T-helper 22 cell (primary cell): ENCODE measurements around the gene INSRR.

Source experiments
- DNase-seq: peaks from one replicate; pipeline ENCODE4 v3.0.0-alpha.2; 2020; ENCODE audit warnings: low read depth

Gene INSRR

DNA sequence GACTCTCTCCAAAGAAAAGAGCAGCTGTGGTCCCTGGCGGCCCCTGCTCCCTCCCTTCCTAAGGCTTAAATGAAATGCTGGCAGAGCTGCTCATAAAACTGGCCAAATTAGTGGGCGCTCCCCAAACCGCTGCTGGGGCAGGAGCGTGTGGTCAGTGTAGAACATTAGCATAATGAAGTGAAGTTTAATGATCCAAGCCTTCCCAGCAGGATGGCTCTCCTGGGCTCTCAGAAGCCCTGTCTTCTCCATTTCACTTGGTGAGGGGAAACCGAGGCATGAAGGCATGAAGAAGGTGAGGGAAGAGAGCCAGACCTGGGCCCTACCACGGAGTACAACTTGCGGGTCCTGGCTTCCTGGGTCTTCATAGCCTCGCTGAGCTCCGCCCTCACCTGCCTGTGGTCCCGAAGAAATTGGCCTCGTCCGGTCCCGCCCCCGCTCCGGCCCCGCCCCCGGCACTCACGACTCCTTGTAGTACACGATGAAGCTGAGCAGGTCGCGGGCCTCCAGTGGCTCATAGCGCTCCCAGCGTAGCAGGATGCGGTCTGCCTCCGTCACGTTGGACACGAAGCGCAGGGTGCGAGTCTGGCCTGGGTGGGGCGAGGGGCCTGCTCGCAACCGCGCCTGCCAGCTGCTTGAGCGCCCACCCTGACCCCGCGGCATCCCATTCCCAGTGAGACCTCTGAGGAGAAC is 10.3 kb downstream of the INSRR start:
- DNase-seq: peak; percentile 48

DNA sequence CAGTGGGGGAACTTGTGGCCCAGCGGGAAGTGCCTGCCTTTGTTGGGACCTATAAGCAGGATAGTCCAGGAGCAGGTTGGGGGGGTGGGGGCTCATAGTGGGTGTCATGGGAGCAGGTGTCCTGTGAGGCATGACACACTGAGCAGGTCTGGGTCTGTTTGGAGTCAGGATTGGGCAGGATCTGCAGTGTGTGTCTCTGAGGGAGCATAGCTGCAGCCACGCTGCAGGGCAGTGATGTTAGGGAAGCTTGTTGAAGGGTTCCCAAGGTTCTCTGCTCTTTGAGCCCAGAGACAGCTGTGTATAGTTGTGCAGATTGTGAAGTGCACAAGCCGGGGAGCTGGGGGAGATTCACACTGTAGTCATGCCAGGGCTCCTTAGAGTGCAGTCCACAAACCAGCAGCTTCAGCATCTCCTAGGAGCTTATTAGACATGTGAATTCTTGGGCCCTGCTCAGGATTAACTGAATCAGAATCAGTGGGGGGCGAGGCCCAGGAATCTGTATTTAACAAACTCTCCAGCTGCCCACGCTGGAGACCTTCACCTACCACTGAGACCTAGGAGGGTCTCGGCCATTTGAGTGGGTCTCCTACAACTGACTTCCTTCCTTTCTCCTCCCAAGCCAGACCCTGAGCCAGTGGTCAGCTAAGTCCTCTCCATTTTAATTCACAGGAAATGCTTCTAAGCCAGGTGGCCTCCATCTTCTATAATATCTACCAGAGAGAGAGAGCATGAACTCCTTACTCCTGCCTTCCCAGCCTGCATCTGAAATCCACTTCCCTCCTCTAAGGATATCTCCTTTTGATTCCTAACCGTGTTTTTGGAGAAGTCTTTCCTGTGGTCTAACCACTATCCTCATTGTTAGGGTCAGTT is 11.1 kb downstream of the INSRR start:
- no peak for DNase-seq

DNA sequence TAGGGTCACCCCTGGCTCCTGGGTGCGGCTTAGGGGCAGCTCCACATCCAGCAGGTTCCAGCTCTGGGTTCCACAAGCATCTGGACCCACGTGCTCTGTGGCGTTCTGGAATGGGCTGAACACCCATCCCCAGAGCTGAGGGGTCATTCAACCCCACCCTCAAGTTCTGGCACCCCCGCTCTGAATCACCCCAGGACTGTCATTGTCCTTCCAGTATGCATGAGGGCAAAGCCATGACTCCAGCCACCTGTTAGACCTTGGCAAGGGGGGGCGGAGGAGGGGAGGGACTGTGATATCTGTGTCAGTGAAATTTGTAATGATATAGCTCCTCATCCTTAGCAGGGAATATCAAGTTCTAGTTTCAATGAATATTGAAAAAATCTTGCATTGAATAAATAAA is 12.3 kb downstream of the INSRR start:
- no peak for DNase-seq

DNA sequence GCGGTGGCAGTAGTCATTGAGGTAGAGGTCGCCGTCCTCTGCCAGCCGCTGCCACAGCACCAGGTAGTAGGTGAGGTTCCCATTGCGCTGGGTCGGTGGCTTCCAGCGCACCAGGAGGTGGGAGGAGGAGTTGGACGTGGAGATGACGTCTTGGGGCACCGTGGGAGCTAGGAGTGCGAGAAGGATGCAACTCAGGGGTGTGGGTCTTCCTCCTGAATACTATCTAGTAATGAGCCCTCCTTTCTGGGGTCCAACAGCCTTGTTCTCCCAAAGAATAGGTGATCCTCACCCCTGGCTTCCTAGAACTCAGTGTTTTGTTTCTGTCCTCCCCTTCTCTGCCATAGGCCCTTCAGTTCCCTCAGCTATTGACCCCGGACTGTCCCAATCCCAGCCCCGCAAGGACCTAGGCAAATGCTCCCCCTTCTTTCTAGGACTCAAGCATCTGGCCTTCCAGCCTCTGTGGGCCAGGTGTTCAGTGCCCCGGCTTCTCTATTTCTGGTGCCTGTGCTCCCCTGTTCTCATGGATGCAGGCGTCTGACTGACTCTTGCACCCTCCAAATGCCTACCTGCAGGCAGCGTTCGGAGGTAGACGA is 12.9 kb downstream of the INSRR start:
- no peak for DNase-seq

DNA sequence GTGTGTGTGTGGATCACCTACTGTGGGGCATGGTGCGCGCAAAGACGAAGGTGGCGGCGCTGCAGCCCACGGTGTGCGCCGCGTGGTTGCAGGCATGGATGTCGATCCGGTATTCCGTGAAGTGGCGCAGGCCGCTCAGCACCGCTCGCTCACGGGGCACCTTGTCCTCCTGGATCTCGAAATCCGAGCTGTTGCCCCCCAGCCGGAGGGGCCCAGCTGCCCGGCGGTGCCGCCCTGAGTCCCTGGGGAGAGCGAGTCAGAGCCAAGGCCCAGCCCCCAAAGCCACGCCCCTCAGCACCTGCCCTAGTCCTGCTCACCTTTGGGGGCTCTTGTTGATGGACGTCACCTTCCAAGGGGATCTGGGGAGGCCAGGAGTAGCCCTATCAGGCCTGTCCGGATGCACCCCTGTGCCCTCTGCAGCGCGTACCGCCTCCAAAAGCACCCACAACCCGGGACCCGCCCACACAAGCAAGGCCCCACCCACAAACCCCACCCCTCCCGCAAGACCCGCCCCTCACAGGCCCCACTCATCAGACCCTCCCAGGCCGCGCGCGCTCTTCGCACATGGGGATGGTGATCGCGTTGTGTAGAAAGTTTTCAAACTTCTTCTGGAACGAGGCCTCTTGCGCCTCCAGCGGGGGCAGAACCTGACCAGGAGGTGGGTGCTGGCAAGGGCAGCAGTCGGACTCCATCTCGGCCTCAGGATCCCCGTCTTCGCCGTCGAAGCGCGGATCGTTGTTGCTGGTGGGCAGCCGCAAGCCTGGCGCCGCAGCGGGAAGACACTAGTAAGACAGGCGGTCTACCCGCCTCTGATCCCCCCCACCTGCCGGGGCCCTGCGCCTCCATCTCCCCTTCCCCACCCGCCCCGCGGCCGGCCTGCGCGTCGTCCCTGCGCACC is 13.6 kb downstream of the INSRR start:
- no peak for DNase-seq

DNA sequence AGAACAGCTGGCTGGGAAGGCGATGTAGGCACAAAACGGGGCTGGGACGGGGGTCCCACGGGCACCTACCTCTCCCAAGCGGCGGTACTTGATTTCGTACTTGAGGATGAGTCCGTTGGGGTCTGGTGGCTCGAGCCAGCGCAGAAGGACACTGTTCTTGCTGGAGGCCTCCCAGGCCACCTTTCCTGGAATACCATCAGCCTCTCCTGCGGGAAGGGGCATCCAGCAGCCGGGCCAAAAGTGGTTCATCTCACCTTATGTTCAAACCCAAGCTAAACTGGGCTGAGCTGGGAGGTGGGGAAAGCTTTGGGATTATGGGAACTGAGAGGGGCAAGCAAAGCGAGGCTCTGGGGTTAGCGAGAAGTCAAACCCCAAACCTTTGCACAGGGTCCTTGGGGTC is 14.3 kb downstream of the INSRR start:
- no peak for DNase-seq

DNA sequence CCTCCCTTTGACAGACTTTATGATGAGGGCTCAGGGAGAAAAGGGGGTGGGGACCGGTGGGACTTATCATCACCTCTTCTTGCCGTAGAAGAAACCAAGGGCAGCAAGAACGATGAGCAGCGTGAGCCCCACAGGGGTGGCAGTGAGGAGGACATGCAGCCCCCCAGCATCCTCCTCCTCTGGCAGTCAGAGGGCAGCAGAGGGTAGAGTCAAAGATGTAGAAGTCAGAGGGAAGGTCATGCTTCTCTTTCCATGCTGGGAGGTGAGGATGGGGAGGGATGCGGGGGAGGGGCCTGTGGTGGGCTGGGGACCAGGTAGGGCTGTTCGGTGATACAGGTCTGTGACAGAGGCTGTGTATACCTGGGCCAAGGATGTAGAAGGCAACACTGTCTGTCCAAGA is 14.8 kb downstream of the INSRR start:
- no peak for DNase-seq

DNA sequence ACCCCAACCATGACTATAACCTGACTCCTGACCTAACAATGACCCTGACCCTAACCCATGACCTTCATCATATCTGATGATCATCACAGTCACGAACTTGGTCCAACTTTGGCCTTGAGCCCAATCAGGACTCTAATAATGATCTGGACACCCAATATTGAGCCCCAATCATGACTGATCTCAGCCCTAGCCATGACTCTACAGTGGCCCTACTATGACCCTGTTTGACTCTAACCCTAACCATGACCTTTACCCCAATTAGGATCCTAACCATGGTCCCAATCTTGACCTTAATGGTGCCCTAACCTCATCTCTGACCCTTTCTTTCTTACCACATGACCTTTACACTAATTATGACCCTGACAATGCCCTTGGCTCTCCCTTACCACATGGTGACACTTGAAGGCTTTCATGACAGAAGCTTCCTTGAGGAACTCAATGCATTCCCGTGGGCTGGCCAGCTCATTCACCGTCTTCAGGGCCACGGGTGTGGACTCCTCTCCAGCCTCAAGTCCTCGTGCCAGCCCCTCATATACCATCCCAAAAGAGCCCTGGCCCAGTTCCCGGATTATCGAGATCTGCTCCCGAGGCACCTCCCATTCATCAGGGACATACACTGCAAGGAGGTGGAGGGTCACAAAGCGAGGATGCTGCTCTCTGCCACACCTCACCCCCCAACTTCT is 16.2 kb downstream of the INSRR start:
- DNase-seq: no peak

DNA sequence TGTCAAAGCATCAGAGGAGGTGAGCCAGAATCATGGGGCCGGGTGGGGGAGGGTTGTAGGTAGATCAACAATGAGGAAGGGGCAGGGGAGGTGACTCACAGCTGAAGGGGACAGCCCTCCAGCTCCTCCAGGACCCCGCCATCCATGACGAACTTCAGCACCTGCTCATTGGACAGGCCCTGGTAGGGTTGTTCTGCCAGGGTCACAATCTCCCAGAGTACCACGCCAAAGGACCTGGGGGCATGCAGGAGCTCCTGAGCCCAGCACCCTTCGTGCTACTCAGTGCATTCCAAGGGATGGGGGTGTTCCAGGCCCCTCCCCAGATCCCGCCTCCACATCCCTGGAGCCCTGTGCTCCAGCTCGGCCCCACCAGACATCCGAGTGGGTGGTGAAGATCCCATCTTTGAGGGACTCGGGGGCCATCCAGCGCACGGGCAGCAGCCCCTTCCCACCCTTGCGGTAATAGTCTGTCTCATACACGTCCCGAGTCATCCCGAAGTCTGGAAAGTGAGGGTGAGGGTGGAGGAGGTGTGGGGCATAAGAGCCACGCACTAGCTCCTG is 17.5 kb downstream of the INSRR start:
- DNase-seq: no peak

DNA sequence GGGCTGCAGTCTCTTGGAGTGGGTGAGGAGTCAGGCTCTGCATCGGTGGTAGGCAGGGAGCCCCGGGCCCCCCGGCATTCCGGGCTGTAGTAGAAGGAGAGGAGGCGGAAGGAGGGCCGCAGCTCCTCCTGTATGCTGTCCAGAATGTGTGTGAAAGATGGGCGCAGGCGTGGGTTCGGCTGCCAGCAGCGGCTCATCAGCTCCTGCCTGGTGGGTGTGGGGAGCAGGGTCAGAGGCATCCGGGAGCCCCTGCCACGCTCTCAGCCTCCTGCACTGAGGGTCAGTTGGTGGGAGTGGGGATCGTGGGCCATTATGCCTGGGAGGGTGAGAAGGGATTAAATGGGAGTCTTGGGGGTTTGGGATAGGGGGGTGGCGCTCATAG is 18.0 kb downstream of the INSRR start:
- no peak for DNase-seq

DNA sequence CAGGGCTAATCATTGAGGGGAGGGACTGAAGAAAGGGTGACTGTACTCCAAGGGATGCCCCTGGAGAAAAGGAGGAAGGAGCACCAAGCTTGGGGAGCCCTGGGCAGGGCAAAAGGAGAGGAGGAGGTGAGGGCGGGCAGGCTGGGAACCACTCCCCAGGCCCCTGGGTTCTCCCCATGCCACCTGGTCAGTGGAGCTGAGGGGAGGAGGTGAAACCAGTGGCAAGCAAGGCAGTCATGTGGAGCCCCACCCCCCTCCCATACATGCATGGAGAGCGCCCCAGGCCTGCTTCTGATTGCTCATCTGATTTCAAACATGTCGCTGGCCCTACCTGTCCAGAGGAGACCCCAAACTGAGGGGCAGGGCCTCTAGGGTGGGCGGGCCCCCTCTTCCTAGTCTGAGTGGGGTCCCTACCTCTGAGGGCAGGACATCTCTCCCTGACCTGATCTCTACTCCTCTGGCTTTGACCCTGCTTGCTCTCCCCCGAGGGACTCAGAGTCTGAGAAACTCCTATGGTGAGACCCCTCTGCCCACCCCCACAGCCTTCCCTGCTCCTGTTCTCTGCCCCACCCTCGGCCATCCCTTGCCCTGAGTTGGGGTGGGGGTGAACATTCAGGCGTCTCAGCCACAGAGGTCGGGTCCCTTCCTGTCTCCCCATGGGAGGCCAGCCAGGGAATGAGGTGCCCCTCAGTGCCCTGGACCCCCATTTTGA is 18.6 kb downstream of the INSRR start:
- no peak for DNase-seq

DNA sequence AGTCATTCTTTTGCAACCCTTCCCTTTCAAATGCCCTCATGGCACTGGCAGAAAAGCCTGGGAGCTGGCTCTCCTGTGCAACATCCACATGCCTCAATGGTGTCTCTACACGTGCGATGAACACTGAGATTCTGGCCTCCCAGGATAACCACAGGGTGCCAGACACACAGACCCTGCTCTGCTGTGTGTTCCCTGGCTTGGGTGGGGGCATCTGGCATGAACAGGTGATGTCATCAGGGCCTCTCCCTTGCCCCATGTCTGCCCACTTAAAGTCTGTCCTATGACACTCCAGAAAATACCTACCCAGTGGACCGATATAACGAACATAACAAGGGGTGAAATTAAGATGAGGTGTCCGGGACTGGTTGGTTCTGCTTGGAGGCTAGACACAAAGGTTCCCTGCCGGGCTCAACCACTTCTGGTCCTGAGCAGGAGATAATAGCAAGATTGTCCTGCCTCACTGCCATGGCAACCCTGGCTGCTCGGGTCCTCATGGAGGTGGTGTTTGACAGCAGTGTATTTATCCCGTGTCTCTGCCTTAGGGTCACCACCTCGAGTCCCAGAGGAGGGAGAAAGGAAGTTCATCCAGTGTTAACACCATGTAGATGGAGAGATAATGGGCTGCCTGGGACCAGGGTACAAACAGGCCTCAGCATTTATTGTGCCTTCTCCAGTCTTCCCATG is 19.3 kb downstream of the INSRR start:
- no peak for DNase-seq

DNA sequence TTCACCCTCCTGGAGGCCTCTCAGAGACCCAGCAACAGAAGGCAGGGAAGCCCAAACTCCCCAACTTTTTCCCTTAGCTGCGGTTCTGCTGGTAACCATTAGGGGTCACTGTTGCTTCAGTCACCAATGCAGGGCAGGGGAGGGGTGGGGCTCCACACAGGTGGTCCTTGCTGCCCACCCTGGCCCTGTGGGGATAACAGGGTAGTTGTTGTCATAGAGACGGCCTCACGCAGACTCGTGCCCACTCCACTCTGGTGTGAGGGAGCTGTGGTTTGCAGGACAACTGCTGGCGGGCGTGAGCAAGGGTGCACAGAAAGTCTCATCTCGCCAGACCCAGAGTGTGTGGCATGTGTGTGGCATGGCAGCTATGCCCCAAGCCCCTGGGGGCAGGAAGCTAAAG is 19.9 kb downstream of the INSRR start:
- no peak for DNase-seq

DNA sequence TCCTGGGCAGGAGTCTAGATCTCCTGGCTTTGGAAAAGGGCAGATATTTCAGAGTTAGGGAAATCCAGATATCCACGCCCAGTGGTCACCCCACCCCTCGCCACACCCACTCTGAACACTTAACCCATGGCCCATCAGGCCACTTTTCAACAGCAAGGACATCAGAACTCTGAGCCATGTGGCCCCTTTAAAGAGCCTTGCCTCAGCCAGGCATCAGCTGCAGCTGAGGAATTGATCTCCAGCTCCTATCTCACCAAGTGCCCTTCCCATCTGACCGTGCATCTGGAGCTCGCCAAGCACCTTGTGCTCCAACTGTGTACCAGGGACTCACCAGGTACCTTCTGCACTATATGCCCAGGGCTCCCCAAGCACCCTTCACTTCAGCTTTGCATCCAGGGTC is 22.0 kb downstream of the INSRR start:
- DNase-seq: no peak

DNA sequence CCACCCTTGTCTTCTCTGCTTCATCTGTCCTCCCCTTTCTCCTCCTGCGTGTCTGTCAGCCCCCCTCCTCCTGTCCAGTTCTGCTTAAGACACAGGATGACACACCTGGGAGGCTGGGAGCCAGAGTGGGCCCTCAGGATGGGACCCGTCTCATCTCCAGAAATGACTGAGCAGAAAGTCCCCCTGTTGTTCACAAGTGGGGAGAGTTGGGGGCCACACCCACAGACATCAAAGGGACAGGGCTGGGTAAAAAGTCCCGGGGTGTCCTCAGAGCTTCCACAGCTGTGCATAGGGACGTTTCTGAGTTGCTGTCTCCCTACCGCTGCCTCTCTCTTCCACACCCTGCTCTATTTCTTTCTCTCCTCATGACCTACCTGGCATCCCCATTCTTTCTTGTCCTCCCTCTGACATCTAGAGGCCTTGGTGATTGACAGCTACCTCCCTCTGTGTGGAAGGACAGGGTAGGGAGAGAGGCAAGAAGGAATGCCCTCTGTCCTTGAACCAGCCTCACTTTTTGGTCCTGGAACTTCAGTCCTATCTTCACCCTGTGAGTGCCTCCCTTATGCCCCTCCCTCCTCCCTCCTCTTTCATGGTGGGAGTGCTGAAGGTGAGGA is 22.8 kb downstream of the INSRR start:
- DNase-seq: no peak

DNA sequence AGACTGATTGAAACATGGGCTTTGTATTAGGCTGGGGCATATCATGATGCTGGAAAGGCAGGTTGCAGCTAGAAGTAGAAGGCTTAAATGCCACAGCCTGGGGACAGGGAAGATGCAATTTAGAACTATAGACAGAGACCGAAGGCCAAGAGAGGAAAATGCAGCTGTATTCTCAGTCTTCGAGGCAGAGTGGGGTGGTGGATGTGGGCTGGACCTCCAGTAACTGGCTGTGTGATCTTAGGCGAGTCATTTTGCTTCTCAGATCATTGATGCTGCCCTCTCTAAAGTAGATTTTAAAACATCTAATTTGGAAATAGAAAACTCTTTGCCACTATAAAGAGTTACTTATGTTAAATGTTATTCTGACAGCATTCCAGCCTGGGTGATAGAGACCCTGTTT is 24.6 kb downstream of the INSRR start:
- no peak for DNase-seq

DNA sequence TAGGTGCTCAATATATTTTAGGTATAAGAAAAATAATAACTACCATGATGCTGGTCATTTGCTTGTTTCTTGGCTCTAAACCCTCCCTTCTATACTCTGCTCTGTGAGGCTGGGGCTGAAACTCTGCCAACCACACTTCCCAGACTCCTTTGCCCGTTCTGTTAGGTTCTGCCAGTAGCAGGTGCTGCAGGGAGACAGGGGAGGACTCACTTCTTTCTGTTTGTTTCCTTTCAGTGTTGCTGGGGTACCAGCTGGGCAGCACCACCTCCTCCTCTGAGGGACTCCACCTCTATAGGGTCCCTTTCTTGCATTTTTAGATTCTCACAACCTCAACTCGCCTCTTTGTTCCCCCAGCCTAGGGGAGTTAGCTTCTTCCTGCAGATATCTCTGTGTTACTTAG is 25.3 kb downstream of the INSRR start:
- DNase-seq: no peak

DNA sequence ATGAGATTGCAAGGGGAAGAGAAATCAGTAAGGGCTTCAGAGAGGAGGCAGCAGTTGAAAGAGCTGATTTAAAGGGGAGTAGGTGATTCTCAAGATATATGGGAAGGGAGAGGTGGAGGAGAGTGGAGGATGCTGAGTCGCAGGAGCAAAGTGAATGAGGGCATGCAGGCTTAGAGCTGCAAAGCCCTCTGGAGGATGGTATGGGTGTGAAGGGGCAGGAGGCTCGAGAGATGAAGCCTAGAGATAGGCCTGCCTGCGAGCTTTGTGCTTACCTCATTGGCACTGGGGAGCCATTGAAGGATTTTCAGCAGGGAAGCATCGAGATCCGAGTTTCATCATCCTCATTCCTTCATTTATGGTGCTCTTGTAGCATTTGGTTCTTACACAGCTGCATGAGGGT is 26.5 kb downstream of the INSRR start:
- no peak for DNase-seq

DNA sequence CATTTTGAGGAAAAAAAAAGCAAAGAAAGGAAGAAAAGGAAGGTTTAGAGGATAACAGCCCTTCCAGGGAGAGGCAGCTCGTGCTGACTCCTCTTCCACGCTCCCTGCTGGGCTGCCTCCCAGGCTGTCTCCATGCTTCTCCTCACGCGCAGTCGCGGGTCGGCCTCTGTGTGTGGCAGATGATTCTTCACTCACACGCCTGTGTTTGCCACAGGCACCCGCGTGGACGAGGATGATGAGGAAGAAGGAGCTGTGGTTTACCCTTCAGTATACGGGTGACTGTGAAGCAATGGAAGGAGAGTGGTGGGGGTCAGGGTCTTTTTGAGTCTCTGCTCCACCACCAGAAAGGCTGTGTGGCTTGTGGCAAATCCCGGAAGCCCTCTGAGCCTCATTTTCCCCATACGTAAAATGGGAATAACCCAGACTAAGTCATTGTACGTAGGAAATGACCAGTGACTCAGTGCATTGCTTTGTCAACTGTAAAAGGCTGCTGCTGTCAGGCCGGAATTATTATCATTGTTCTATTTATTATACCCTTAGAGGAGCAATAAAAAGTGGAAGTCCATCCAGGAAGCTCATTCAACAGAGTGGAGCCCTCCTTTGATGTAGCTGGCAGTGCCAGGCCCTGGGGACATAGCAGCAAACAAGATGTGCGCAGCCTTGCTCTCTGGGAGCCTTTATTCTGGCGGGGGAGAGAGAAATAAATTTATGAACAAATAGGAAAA is 30.4 kb downstream of the INSRR start:
- no peak for DNase-seq
